Endodermal cell (in vitro differentiated cells): Measurements from ENCODE around the gene MED12. TPM values are rescaled to one million over a fixed set of nuclear protein-coding genes. Genes with fewer than 3 reads are reported as not detected.

Experiments used
- DNase-seq: peaks from one replicate; pipeline ENCODE4 v3.0.0-alpha.2; 2017
- H3K27ac ChIP-seq: 2 replicates; pipeline ENCODE4 v1.5.1; 2013; ENCODE audit warnings: mild to moderate bottlenecking, low read depth, low read length, moderate library complexity
- H3K27me3 ChIP-seq: 2 replicates; pipeline ENCODE4 v1.6.1; 2013; ENCODE audit warnings: mild to moderate bottlenecking, low read length, moderate library complexity; ENCODE audit not compliant: insufficient read depth, control insufficient read depth, poor library complexity, severe bottlenecking
- H3K36me3 ChIP-seq: 2 replicates; pipeline ENCODE4 v1.7.0; 2013; ENCODE audit warnings: mild to moderate bottlenecking, low read length, moderate library complexity; ENCODE audit not compliant: control insufficient read depth, insufficient read depth
- H3K4me1 ChIP-seq: one replicate; pipeline ENCODE4 v1.7.0; 2013; ENCODE audit warnings: low read length; ENCODE audit not compliant: control insufficient read depth, insufficient read depth
- H3K4me3 ChIP-seq: 2 replicates; pipeline ENCODE4 v1.5.1; 2013; ENCODE audit warnings: mild to moderate bottlenecking, low read length, moderate library complexity
- H3K9ac ChIP-seq: 2 replicates; pipeline ENCODE4 v1.6.1; 2013; ENCODE audit warnings: mild to moderate bottlenecking, low read length, moderate library complexity; ENCODE audit not compliant: poor library complexity, severe bottlenecking; ENCODE audit errors: extremely low read depth
- H3K9me3 ChIP-seq: 2 replicates; pipeline ENCODE4 v1.6.1; 2013; ENCODE audit warnings: mild to moderate bottlenecking, low read length, moderate library complexity; ENCODE audit not compliant: control insufficient read depth
- H3K27ac Mint-ChIP-seq: 2 replicates; pipeline ENCODE4 v1.8.0; 2020; ENCODE audit warnings: mixed read lengths
- H3K27me3 Mint-ChIP-seq: 2 replicates; pipeline ENCODE4 v1.8.0; 2021; ENCODE audit warnings: mild to moderate bottlenecking, mixed read lengths; ENCODE audit not compliant: insufficient read depth
- H3K36me3 Mint-ChIP-seq: 2 replicates; pipeline ENCODE4 v1.8.0; 2020; ENCODE audit warnings: low read depth, mixed read lengths
- H3K4me1 Mint-ChIP-seq: 2 replicates; pipeline ENCODE4 v1.8.0; 2020; ENCODE audit warnings: mixed read lengths
- H3K4me3 Mint-ChIP-seq: 2 replicates; pipeline ENCODE4 v1.8.0; 2020; ENCODE audit warnings: mild to moderate bottlenecking, moderate library complexity, mixed read lengths
- H3K9me3 Mint-ChIP-seq: 2 replicates; pipeline ENCODE4 v1.8.0; 2020; ENCODE audit warnings: mild to moderate bottlenecking, mixed read lengths
- WGBS, 2 experiments: methylation state at CpG; one replicate each; pipeline versions ENCODE4 v1.1.5 to v1.1.7; 2013; ENCODE audit warnings: missing lambda C conversion rate in 2 of 2, mixed read lengths in 1 of 2; ENCODE audit not compliant: insufficient coverage in 1 of 2, insufficient read length in 1 of 2; 5-methylcytosine and 5-hydroxymethylcytosine counted together
- total RNA-seq, 2 donors: library from RNA; stranded (reverse); fragmentation: NEBNext Ultra II Directional in 1 of 2; extraction: Animal tissue kit (Norgen Biotek cat#: 25700) in 1 of 2; gene quantifications; 2 replicates in 1 of 2; 3 replicates in 1 of 2; pipeline ENCODE4 v1.2.1, GENCODE V29; 2021
- TF ChIP-seq, protein P1 (sequence below): fragments of 200-600 bp; sonication (generic); conservative IDR thresholded peaks from 2 replicates; pipeline ENCODE4 v1.5.0; 2021; ENCODE audit warnings: antibody characterized with exemption, mild to moderate bottlenecking

The MED12 gene
- total RNA-seq, 2 donors from 2014 or later, result 57.8 to 60.8 TPM

DNA sequence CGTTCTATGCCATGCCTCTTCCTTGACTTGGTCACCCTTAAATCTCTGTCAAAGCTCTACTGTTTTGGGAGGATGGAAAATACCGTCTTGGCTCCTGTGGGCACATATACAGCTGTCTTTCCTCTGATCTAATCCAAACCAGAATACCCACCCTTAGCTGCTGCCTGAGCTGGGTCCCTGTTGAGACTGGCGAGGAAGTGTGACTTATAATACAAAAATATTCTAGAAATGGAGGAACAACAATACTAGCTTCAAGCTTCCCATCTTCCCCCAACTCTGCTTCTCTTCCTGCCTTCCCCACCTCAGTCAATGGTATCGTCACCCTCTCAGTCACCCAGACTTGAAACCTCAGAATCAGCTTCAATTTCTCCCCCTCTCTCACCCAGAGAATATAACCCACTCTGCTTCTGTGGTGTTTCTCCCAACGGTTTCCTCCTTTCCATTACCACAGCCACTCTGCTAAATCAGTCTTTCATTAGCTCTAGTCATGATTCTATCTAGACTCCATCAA lies 6.4 kb upstream of the MED12 start:
- Histone ChIP-seq H3K9ac (no peak overlapping the region), H3K27me3 (no peaks in the 10 kb centered on the region), H3K9me3 (no peaks in the 10 kb centered on the region), H3K27ac (no peak overlapping the region), H3K36me3 (no peaks in the 10 kb centered on the region), H3K4me3 (no peak overlapping the region), H3K4me1 (no peaks in the 10 kb centered on the region)
- Mint-ChIP-seq H3K9me3 (peaks cover 68% of the 10 kb centered on the region), H3K4me3 (no peak overlapping the region), H3K4me1 (no peaks in the 10 kb centered on the region), H3K27me3 (peaks cover 55% of the 10 kb centered on the region), H3K36me3 (no peaks in the 10 kb centered on the region), H3K27ac (no peak overlapping the region)
- WGBS, 2 experiments, result 83 to 96% methylated on average over 3 to 4 of the region's 5 CpGs
- TF ChIP-seq, protein P1, sequence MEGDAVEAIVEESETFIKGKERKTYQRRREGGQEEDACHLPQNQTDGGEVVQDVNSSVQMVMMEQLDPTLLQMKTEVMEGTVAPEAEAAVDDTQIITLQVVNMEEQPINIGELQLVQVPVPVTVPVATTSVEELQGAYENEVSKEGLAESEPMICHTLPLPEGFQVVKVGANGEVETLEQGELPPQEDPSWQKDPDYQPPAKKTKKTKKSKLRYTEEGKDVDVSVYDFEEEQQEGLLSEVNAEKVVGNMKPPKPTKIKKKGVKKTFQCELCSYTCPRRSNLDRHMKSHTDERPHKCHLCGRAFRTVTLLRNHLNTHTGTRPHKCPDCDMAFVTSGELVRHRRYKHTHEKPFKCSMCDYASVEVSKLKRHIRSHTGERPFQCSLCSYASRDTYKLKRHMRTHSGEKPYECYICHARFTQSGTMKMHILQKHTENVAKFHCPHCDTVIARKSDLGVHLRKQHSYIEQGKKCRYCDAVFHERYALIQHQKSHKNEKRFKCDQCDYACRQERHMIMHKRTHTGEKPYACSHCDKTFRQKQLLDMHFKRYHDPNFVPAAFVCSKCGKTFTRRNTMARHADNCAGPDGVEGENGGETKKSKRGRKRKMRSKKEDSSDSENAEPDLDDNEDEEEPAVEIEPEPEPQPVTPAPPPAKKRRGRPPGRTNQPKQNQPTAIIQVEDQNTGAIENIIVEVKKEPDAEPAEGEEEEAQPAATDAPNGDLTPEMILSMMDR, result no peak
- no peak for DNase-seq

DNA sequence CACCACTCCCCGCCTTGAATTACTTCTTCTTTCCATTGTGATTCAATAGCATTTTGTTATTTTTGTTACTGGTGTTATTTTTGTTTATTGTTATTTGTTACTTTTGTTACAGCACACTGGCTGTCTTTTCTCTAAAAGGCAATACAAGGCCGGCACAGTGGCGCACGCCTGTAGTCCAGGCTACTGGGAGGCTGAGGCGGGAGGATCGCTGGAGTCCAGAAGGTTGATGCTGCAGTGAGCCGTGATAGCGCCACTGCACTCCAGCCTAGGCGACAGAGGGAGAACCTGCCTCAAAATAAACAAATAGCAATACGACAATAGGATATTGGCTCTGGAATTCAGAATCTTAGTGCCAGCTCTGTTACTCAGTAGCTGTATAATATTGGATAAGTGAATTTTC lies 1.0 kb upstream of the MED12 start:
- 76% methylated on average over 10 of the region's 10 CpGs; no CpG with 5 or more reads in 1 of the 2 experiments for WGBS, 2 experiments
- H3K4me3 Mint-ChIP-seq, result no peak overlapping the region
- peaks cover 22% of the 10 kb centered on the region for H3K27me3 Mint-ChIP-seq
- H3K9me3 Mint-ChIP-seq, result peaks cover 56% of the 10 kb centered on the region
- no peaks in the 10 kb centered on the region for H3K4me1 Mint-ChIP-seq
- peaks cover 14% of the 10 kb centered on the region for H3K36me3 Mint-ChIP-seq
- no peak for DNase-seq
- Histone ChIP-seq H3K9me3 (no peaks in the 10 kb centered on the region), H3K27me3 (no peaks in the 10 kb centered on the region), H3K9ac (no peak overlapping the region), H3K27ac (no peak overlapping the region), H3K4me3 (no peak overlapping the region), H3K36me3 (peaks cover 27% of the 10 kb centered on the region), H3K4me1 (no peaks in the 10 kb centered on the region)
- H3K27ac Mint-ChIP-seq, result no peak overlapping the region
- TF ChIP-seq, protein P1, result no peak

DNA sequence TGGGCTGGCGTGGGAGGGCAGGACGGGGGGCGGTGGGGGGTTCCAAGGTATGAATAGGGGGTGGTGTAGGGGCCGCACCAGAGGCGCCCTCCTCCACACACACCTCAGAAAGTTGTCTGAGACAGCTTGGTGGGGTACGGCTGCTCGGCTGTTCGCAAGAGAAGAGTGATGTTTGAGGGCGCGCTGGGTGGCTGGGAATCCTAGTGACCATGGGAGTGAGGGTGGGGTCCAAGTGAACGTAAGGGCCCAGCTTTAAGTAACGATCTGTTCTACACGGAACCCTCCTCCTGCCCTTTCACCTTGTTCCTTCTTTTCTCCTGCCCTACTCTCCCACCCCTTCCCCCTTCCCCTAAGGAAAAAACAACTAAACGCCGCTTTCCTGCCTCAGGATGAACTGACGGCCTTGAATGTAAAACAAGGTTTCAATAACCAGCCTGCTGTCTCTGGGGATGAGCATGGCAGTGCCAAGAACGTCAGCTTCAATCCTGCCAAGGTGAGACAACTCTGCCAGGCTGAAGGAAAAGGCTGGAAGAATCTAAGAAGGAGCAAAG lies 664 bp downstream of the MED12 start:
- Histone ChIP-seq H3K9ac (peak overlapping the region; percentile 73), H3K4me3 (peak overlapping the region; percentile 84), H3K36me3 (peaks cover 34% of the 10 kb centered on the region), H3K27ac (no peak overlapping the region), H3K4me1 (no peaks in the 10 kb centered on the region), H3K9me3 (no peaks in the 10 kb centered on the region), H3K27me3 (no peaks in the 10 kb centered on the region)
- DNase-seq, result no peak
- Mint-ChIP-seq H3K36me3 (peaks cover 30% of the 10 kb centered on the region), H3K27me3 (peaks cover 10% of the 10 kb centered on the region), H3K4me1 (no peaks in the 10 kb centered on the region), H3K4me3 (peak overlapping the region; percentile 71), H3K27ac (no peak overlapping the region), H3K9me3 (peaks cover 56% of the 10 kb centered on the region)
- TF ChIP-seq, protein P1, result no peak
- WGBS, 2 experiments, result 12% methylated on average over 11 of the region's 17 CpGs; no CpG with 5 or more reads in 1 of the 2 experiments
